Esophagus muscularis mucosa (tissue), 4 donors: ENCODE data around the gene ADAMTS20. TPM values are rescaled to one million over a fixed set of nuclear protein-coding genes. Genes with fewer than 3 reads are reported as not detected.

Experiments
- DNase-seq: peaks from one replicate; pipeline ENCODE4 v3.0.0-alpha.2; 2017; ENCODE audit errors: extremely low spot score
- H3K27ac ChIP-seq, 4 donors: fragments of 200-600 bp; sonication (generic); replicated peaks in 1 of 4; 1 replicate in 3 of 4; 2 replicates in 1 of 4; pipeline ENCODE4 v1.5.1; 2016 to 2019; ENCODE audit warnings: mild to moderate bottlenecking in 1 of 4
- H3K27me3 ChIP-seq, 4 donors: fragments of 200-600 bp; sonication (generic); one replicate each; pipeline versions ENCODE4 v1.5.1 to v1.6.0; 2016 to 2019
- H3K36me3 ChIP-seq, 4 donors: fragments of 200-600 bp; sonication (generic); one replicate each; pipeline ENCODE4 v1.5.1; 2016 to 2019
- H3K4me1 ChIP-seq, 4 donors: fragments of 200-600 bp; sonication (generic); one replicate each; pipeline ENCODE4 v1.5.1; 2016 to 2019
- H3K4me3 ChIP-seq, 4 donors: fragments of 200-600 bp; sonication (generic); 1 replicate in 2 of 4; 2 replicates in 2 of 4; pipeline ENCODE4 v1.5.1; 2016 to 2019; ENCODE audit warnings: mild to moderate bottlenecking in 4 of 4, moderate library complexity in 1 of 4
- H3K9me3 ChIP-seq, 4 donors: fragments of 200-600 bp; sonication (generic); 1 replicate in 3 of 4; 2 replicates in 1 of 4; pipeline ENCODE4 v1.5.1; 2016 to 2019
- EP300 ChIP-seq: sonication (generic); formaldehyde crosslinking; IDR thresholded peaks from one replicate; pipeline ENCODE4 v1.6.1; 2017; ENCODE audit warnings: antibody characterized with exemption
- POLR2A ChIP-seq: fragments of 450-650 bp; IDR thresholded peaks from one replicate; pipeline ENCODE4 v1.6.1; 2017; ENCODE audit warnings: antibody characterized with exemption, moderate library complexity, mild to moderate bottlenecking, low read depth
- POLR2AphosphoS5 ChIP-seq, 2 donors: sonication (generic); formaldehyde crosslinking; IDR thresholded peaks; one replicate each; pipeline ENCODE4 v1.6.1; 2017; ENCODE audit warnings: antibody characterized with exemption in 2 of 2
- WGBS: methylation state at CpG from one replicate; pipeline ENCODE4 v1.1.5; 2018; 5-methylcytosine and 5-hydroxymethylcytosine counted together
- intact Hi-C: fragments of 100-400 bp; cut with DNase I; formaldehyde crosslinking; loops from one replicate; pipeline ENCODE4 v1.15.1; 2023
- total RNA-seq, 4 donors: library from RNA; depleted of rRNA; stranded (reverse); fragments of >200 nt; gene quantifications; one replicate each; pipeline versions ENCODE4 v1.1.0 to v1.2.1, GENCODE V29; 2016
- TF ChIP-seq, protein P1 (sequence below), 3 experiments: fragments of 200-600 bp in 2 of 3; fragments of 450-650 bp in 1 of 3; sonication (generic) in 2 of 3; IDR thresholded peaks; one replicate each; pipeline ENCODE4 v1.5.1; 2017 to 2019; ENCODE audit warnings: antibody characterized with exemption in 3 of 3, mild to moderate bottlenecking in 2 of 3, moderate library complexity in 1 of 3

The ADAMTS20 gene, protein sequence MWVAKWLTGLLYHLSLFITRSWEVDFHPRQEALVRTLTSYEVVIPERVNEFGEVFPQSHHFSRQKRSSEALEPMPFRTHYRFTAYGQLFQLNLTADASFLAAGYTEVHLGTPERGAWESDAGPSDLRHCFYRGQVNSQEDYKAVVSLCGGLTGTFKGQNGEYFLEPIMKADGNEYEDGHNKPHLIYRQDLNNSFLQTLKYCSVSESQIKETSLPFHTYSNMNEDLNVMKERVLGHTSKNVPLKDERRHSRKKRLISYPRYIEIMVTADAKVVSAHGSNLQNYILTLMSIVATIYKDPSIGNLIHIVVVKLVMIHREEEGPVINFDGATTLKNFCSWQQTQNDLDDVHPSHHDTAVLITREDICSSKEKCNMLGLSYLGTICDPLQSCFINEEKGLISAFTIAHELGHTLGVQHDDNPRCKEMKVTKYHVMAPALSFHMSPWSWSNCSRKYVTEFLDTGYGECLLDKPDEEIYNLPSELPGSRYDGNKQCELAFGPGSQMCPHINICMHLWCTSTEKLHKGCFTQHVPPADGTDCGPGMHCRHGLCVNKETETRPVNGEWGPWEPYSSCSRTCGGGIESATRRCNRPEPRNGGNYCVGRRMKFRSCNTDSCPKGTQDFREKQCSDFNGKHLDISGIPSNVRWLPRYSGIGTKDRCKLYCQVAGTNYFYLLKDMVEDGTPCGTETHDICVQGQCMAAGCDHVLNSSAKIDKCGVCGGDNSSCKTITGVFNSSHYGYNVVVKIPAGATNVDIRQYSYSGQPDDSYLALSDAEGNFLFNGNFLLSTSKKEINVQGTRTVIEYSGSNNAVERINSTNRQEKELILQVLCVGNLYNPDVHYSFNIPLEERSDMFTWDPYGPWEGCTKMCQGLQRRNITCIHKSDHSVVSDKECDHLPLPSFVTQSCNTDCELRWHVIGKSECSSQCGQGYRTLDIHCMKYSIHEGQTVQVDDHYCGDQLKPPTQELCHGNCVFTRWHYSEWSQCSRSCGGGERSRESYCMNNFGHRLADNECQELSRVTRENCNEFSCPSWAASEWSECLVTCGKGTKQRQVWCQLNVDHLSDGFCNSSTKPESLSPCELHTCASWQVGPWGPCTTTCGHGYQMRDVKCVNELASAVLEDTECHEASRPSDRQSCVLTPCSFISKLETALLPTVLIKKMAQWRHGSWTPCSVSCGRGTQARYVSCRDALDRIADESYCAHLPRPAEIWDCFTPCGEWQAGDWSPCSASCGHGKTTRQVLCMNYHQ (N-terminal part only)
- total RNA-seq = not detected

DNA sequence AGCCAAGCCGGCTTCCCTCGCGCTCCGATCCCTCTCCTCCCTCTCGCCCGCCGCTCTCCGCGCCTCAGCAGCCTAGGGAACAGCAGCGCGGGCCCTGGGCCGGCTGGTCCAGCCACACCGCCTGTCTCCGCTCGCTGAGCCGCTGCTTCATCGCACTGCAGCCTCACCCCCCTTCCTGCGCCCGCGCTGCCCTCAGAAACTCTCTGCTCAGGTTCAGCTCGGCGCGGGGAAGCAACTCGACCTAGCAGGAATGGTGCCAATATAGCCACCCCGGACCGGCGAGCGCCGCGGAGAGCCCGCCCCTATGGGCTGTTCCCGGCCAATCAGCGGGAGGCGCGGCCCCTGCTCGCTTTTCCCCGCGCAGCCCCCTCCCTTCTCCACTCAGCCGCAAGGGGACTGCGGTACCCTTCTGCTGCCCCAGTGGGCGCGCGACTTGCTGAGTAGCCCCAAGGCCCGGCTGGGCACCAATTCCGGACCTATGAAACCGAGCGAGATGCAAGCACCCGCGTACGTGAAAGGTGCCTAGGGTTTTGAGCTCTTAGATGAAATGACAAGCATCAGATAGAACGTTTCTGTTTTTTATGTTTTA, at the start of gene ADAMTS20:
ADAMTS20 (minus strand) TSS at position 233 of the 589 bp plus-strand sequence. CDS start 282 bp downstream, outside the sequence.
- Histone ChIP-seq H3K9me3 (peaks cover 0 to 20% (median 14%) of the 10 kb centered on the region in 4 donors), H3K27me3 (peaks cover 0 to 31% (median 4%) of the 10 kb centered on the region in 4 donors), H3K4me1 (peaks cover 0 to 17% (median 12%) of the 10 kb centered on the region in 4 donors), H3K27ac (no peak within 1 kb of the TSS), H3K4me3 (peak within 1 kb of the TSS in 2 of 4 donors; percentile 24 to 32), H3K36me3 (no peaks in the 10 kb centered on the region)
- 4% methylated on average over 7 of the region's 51 CpGs for WGBS
- TF ChIP-seq POLR2AphosphoS5 (IDR thresholded peaks at IDR 0.05) (no peak), POLR2A (no peak), EP300 (no peak)
- TF ChIP-seq, protein P1, sequence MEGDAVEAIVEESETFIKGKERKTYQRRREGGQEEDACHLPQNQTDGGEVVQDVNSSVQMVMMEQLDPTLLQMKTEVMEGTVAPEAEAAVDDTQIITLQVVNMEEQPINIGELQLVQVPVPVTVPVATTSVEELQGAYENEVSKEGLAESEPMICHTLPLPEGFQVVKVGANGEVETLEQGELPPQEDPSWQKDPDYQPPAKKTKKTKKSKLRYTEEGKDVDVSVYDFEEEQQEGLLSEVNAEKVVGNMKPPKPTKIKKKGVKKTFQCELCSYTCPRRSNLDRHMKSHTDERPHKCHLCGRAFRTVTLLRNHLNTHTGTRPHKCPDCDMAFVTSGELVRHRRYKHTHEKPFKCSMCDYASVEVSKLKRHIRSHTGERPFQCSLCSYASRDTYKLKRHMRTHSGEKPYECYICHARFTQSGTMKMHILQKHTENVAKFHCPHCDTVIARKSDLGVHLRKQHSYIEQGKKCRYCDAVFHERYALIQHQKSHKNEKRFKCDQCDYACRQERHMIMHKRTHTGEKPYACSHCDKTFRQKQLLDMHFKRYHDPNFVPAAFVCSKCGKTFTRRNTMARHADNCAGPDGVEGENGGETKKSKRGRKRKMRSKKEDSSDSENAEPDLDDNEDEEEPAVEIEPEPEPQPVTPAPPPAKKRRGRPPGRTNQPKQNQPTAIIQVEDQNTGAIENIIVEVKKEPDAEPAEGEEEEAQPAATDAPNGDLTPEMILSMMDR (IDR thresholded peaks at IDR 0.05) = no peak
- DNase-seq = no peak
- intact Hi-C loops = no loop called here

GRCh38 chr12:43599708-43600107, 47.7 kb upstream of the ADAMTS20 start:
- Histone ChIP-seq H3K36me3 (no peaks in the 10 kb centered on the region), H3K27ac (no peak overlapping the region), H3K4me1 (peaks cover 0 to 6% (median 0%) of the 10 kb centered on the region in 4 donors), H3K27me3 (no peaks in the 10 kb centered on the region), H3K4me3 (no peak overlapping the region), H3K9me3 (no peaks in the 10 kb centered on the region)
- intact Hi-C loops = no loop called here
- no peak for DNase-seq
- 93% methylated on average over 1 of the region's 1 CpG for WGBS
- TF ChIP-seq POLR2AphosphoS5 (IDR thresholded peaks at IDR 0.05) = no peak

DNA sequence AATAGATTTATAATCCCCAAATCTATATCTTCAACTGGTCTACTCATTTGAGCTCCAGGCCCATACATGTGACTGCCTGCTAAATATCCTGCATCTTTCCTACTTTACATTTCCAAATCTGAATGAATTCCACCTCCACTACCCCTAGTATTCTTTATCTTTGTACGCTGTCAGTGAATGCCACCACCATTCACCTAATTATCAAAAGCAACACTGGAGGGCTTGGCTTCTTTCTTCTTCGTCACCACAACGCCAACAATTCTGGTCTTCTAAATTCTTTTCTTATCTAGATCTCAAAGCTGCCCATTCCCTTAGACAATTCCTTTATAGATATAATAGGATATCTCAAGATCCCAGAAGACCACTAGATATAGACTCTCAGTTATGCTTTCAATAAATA, 47.1 kb upstream of the ADAMTS20 start:
- TF ChIP-seq EP300 (no peak), POLR2AphosphoS5 (IDR thresholded peaks at IDR 0.05) (no peak), POLR2A (no peak)
- TF ChIP-seq, protein P1 (IDR thresholded peaks at IDR 0.05) = no peak
- Histone ChIP-seq H3K27me3 (no peaks in the 10 kb centered on the region), H3K4me3 (no peak overlapping the region), H3K4me1 (peaks cover 0 to 6% (median 0%) of the 10 kb centered on the region in 4 donors), H3K9me3 (no peaks in the 10 kb centered on the region), H3K36me3 (no peaks in the 10 kb centered on the region), H3K27ac (no peak overlapping the region)
- no peak for DNase-seq
- WGBS = 98% methylated on average over 3 of the region's 3 CpGs
- intact Hi-C loops = no loop called here

GRCh38 chr12:43590307-43590706, 38.3 kb upstream of the ADAMTS20 start:
- intact Hi-C loops = no loop called here
- no peak for TF ChIP-seq POLR2AphosphoS5 (IDR thresholded peaks at IDR 0.05)
- TF ChIP-seq, protein P1 (IDR thresholded peaks at IDR 0.05) = no peak
- TF ChIP-seq EP300 = no peak
- H3K4me1 ChIP-seq = no peaks in the 10 kb centered on the region
- H3K27ac ChIP-seq = no peak overlapping the region
- H3K4me3 ChIP-seq = no peak overlapping the region
- no peak for DNase-seq
- H3K9me3 ChIP-seq = no peaks in the 10 kb centered on the region
- WGBS = 86% methylated on average over 1 of the region's 1 CpG
- H3K27me3 ChIP-seq = no peaks in the 10 kb centered on the region
- H3K36me3 ChIP-seq = no peaks in the 10 kb centered on the region
